HepG2 (cell line): ENCODE data around the gene ENG. TPM values are rescaled to one million over a fixed set of nuclear protein-coding genes. Genes with fewer than 3 reads are reported as not detected.

Experiments
- ATAD3A ChIP-seq: sonication (generic); formaldehyde crosslinking; IDR thresholded peaks from 2 replicates; pipeline ENCODE4 v1.4.0; 2020; ENCODE audit warnings: missing genetic modification reagents
- FOXP4 ChIP-seq: sonication (generic); formaldehyde crosslinking; IDR thresholded peaks from 2 replicates; pipeline ENCODE4 v1.4.0; 2020; ENCODE audit warnings: missing genetic modification reagents
- HNRNPUL1 ChIP-seq: fragments of 200-400 bp; formaldehyde crosslinking; IDR thresholded peaks from 2 replicates; pipeline ENCODE4 v1.6.1; 2017; ENCODE audit warnings: low read depth, mild to moderate bottlenecking, low read length, moderate library complexity
- KDM6A ChIP-seq: IDR thresholded peaks from 2 replicates; pipeline ENCODE4 v1.6.1; 2016; ENCODE audit warnings: low read depth
- KLF15 ChIP-seq: sonication (generic); formaldehyde crosslinking; IDR thresholded peaks from 2 replicates; pipeline ENCODE4 v1.8.1; 2023; ENCODE audit warnings: borderline replicate concordance, mild to moderate bottlenecking, inconsistent platforms, missing genetic modification reagents, mixed read lengths
- MAF1 ChIP-seq: sonication (generic); formaldehyde crosslinking; IDR thresholded peaks from 2 replicates; pipeline ENCODE4 v1.5.0; 2020; ENCODE audit warnings: missing genetic modification reagents, borderline replicate concordance
- MAFF ChIP-seq: IDR thresholded peaks from 2 replicates; pipeline ENCODE4 v1.6.1; 2011; ENCODE audit warnings: low read depth, low read length, improper control_type of control experiment
- MAFG ChIP-seq: sonication (generic); formaldehyde crosslinking; IDR thresholded peaks from 2 replicates; pipeline ENCODE4 v1.5.1; 2020; ENCODE audit warnings: mild to moderate bottlenecking, missing genetic modification reagents
- MED13 ChIP-seq: sonication (generic); formaldehyde crosslinking; IDR thresholded peaks from 2 replicates; pipeline ENCODE4 v1.5.0; 2020; ENCODE audit warnings: missing genetic modification reagents
- NFYC ChIP-seq: IDR thresholded peaks from 2 replicates; pipeline ENCODE4 v1.6.1; 2016; ENCODE audit warnings: missing genetic modification reagents, missing compliant biosample characterization
- SMAD9 ChIP-seq: sonication (generic); formaldehyde crosslinking; IDR thresholded peaks from 2 replicates; pipeline ENCODE4 v1.5.1; 2020; ENCODE audit warnings: mild to moderate bottlenecking, missing genetic modification reagents
- THAP11 ChIP-seq: IDR thresholded peaks from 2 replicates; pipeline ENCODE4 v1.6.1; 2016; ENCODE audit warnings: missing biosample characterization, missing genetic modification reagents
- U2AF2 ChIP-seq: fragments of 200-400 bp; formaldehyde crosslinking; IDR thresholded peaks from 2 replicates; pipeline ENCODE4 v1.6.1; 2017; ENCODE audit warnings: low read depth, mild to moderate bottlenecking, low read length
- ZBTB3 ChIP-seq: sonication (generic); formaldehyde crosslinking; IDR thresholded peaks from 2 replicates; pipeline ENCODE4 v1.4.0; 2020; ENCODE audit warnings: low read depth, mild to moderate bottlenecking, moderate library complexity, missing genetic modification reagents, borderline replicate concordance
- ZBTB8A ChIP-seq: sonication (generic); formaldehyde crosslinking; IDR thresholded peaks from 2 replicates; pipeline ENCODE4 v1.4.0; 2020; ENCODE audit warnings: mild to moderate bottlenecking, low read depth, missing genetic modification reagents, borderline replicate concordance
- ZNF121 ChIP-seq: sonication (generic); formaldehyde crosslinking; IDR thresholded peaks from 2 replicates; pipeline ENCODE4 v1.5.0; 2020; ENCODE audit warnings: mild to moderate bottlenecking, missing genetic modification reagents
- ZNF17 ChIP-seq: sonication (generic); formaldehyde crosslinking; IDR thresholded peaks from 2 replicates; pipeline ENCODE4 v1.5.0; 2020; ENCODE audit warnings: mild to moderate bottlenecking, missing genetic modification reagents
- ZNF382 ChIP-seq: sonication (generic); formaldehyde crosslinking; IDR thresholded peaks from 2 replicates; pipeline ENCODE4 v1.5.0; 2020; ENCODE audit warnings: missing genetic modification reagents, mild to moderate bottlenecking, borderline replicate concordance
- ZNF512B ChIP-seq: sonication (generic); formaldehyde crosslinking; IDR thresholded peaks from 2 replicates; pipeline ENCODE4 v1.5.1; 2020; ENCODE audit warnings: missing genetic modification reagents, mild to moderate bottlenecking, borderline replicate concordance
- ZNF678 ChIP-seq: sonication (generic); formaldehyde crosslinking; IDR thresholded peaks from 2 replicates; pipeline ENCODE4 v1.4.0; 2020; ENCODE audit warnings: mild to moderate bottlenecking, missing genetic modification reagents
- ZNF782 ChIP-seq: sonication (generic); formaldehyde crosslinking; IDR thresholded peaks from 2 replicates; pipeline ENCODE4 v1.4.0; 2020; ENCODE audit warnings: missing genetic modification reagents, mild to moderate bottlenecking, borderline replicate concordance
- ZNF816 ChIP-seq: sonication (generic); formaldehyde crosslinking; IDR thresholded peaks from 2 replicates; pipeline ENCODE4 v1.8.0; 2022; ENCODE audit warnings: missing genetic modification reagents, mild to moderate bottlenecking, borderline replicate concordance
- ZSCAN12 ChIP-seq: sonication (generic); formaldehyde crosslinking; IDR thresholded peaks from 2 replicates; pipeline ENCODE4 v1.9.0; 2021; ENCODE audit warnings: mild to moderate bottlenecking, missing genetic modification reagents
- polyA plus RNA-seq, 8 experiments: library from polyadenylated mRNA; depleted of rRNA in 3 of 8; stranded (reverse) in 7 of 8; unstranded in 1 of 8; fragments of >200 nt; fragmentation: Illumina TruSeq in 4 of 8; extraction: Trizol in 4 of 8; gene quantifications; 2 replicates each; pipeline versions ENCODE4 v1.2.1 to v1.2.3, GENCODE V29; 2011 to 2016; ENCODE audit warnings: low read depth in 4 of 8, missing spikeins in 1 of 8, mixed read lengths in 1 of 8; ENCODE audit not compliant: insufficient read depth in 1 of 8
- total RNA-seq, 5 experiments: library from RNA; depleted of rRNA; stranded (reverse); fragments of >200 nt; fragmentation: Illumina TruSeq; extraction: Trizol; gene quantifications; 2 replicates each; pipeline ENCODE4 v1.2.3, GENCODE V29; 2016; ENCODE audit warnings: low read depth in 1 of 5
- TF ChIP-seq, protein P1 (sequence below): sonication (generic); formaldehyde crosslinking; IDR thresholded peaks from 2 replicates; pipeline ENCODE4 v1.4.0; 2020; ENCODE audit warnings: missing genetic modification reagents

ENG gene
- total and polyA plus RNA-seq, 2 of the 13 experiments (the other 11 are each of a cell fraction or from before 2014, with no cell fraction given) = 0.02 to 1.1 TPM

DNA sequence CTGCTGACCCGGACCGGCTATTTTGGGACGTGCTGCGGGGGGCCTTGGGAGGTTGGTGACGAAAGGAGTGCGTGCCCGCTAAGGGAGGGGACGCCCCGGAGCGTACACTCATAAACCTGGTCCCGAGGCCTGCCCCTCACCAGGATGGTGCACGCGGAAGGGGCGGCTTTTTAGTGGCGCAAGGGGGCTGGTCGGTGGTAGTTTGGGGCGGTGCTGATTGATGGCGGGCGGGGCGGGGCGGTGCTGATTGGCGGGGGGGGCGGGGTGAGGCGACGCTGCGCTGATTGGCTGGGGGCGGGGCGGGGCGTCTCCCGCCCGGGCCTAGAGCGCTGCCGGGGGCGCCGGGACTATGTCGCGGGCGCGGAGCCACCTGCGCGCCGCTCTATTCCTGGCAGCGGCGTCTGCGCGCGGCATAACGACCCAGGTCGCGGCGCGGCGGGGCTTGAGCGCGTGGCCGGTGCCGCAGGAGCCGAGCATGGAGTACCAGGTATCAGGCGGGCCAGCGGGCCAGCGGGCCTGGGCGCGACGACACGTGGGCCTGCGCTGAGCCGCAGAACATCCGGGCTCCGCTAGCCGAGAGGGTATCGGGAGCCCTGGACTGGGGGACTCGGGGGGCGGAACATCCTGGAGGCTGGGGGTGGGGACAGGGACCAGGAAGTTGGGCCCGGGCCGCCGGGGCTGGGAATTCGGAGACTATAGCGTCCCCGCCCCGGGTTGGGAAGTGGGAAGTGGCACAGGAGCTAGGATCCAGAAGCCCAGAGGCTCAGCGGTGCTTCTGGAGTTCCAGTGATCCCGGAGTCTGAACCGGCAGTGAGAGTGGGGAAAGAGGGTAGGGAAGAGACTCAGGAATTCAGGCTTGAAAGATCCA lies 51.6 kb downstream of the ENG start, which contains the start of gene FPGS (continued):
- peak; percentile 34; the same call in 1 of the 2 replicates for TF ChIP-seq NFYC (CRISPR knock-in tag)
- no peak for TF ChIP-seq ZSCAN12 (CRISPR knock-in tag)
- no peak for TF ChIP-seq U2AF2
- TF ChIP-seq KDM6A = no peak
- TF ChIP-seq KLF15 (CRISPR knock-in tag) = peak; percentile 35; the same call in 1 of the 2 replicates
- no peak for TF ChIP-seq SMAD9 (CRISPR knock-in tag)
- peak; percentile 85 for TF ChIP-seq THAP11 (CRISPR knock-in tag)
- TF ChIP-seq ZNF121 = no peak
- TF ChIP-seq MAFF = no peak
- TF ChIP-seq ZNF678 (CRISPR knock-in tag) = 0 out of 2 replicates have a peak, but pooled peaks have one; percentile 76
- TF ChIP-seq ZNF782 (CRISPR knock-in tag) = peak; percentile 73
- TF ChIP-seq ATAD3A (CRISPR knock-in tag) = no peak
- TF ChIP-seq ZBTB8A (CRISPR knock-in tag) = no peak
- no peak for TF ChIP-seq FOXP4 (CRISPR knock-in tag)
- 0 out of 2 replicates have a peak, but pooled peaks have one; percentile 36 for TF ChIP-seq ZBTB3 (CRISPR knock-in tag)
- TF ChIP-seq MAFG = no peak
- TF ChIP-seq, protein P1, sequence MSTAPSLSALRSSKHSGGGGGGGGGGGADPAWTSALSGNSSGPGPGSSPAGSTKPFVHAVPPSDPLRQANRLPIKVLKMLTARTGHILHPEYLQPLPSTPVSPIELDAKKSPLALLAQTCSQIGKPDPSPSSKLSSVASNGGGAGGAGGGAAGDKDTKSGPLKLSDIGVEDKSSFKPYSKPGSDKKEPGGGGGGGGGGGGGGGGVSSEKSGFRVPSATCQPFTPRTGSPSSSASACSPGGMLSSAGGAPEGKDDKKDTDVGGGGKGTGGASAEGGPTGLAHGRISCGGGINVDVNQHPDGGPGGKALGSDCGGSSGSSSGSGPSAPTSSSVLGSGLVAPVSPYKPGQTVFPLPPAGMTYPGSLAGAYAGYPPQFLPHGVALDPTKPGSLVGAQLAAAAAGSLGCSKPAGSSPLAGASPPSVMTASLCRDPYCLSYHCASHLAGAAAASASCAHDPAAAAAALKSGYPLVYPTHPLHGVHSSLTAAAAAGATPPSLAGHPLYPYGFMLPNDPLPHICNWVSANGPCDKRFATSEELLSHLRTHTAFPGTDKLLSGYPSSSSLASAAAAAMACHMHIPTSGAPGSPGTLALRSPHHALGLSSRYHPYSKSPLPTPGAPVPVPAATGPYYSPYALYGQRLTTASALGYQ (CRISPR knock-in tag) = no peak
- TF ChIP-seq ZNF382 (CRISPR knock-in tag) = no peak
- TF ChIP-seq HNRNPUL1 = no peak
- TF ChIP-seq MED13 (CRISPR knock-in tag) = 0 out of 2 replicates have a peak, but pooled peaks have one; percentile 36
- TF ChIP-seq ZNF17 (CRISPR knock-in tag) = no peak
- no peak for TF ChIP-seq ZNF512B (CRISPR knock-in tag)
- no peak for TF ChIP-seq MAF1
- TF ChIP-seq ZNF816 = no peak
